HG02852 (cell line): Measurements from ENCODE around the gene HES5.

ENCODE experiments used
- ATAC-seq: cut with Tn5 transposase; IDR thresholded peaks from one replicate; pipeline ENCODE4 v1.9.1; 2021; ENCODE audit warnings: mild to moderate bottlenecking, moderate library complexity; ENCODE audit not compliant: unreplicated experiment

Gene HES5

DNA sequence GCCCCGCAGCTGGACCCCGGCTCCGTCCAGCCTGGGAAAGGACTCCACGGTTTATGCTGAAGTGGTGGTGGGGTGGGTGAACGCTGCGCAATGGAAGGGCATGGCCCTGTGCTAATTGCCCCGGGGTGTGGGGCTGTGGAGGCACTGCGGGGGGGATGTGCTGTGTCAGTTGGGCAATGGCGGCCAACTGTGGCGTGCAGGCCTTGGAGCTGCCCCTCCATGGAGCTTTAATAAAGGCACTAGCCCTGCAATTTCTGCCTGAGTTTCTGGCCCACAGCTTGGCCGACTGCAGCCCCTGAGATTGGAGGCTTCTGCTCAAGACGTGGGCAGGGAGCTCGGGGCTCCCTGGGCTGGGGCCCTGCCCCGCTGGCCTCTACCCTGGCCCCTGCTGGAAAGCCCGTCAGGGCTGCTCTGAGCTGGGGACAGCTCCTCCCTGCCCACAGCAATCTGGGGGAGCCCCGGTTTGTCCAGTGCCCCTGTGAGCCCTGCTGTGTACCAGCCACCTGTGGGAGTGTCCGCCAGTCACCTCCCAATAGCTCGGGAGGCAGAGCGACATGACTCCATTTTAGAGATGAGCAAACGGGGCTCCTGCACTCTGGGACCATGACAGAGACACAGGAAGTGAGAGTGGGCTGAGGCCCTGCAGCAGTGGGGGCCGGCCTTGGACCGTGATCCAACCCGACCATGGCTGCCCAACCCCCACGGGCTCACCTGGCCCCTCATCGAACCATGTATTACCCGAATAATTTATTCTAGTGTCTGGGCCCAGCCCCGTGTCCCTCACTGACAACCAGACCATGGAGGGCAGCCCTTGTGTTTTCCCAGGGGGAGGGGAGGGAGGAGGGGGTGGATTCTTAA is 17.4 kb upstream of the HES5 start:
- no peak for ATAC-seq

DNA sequence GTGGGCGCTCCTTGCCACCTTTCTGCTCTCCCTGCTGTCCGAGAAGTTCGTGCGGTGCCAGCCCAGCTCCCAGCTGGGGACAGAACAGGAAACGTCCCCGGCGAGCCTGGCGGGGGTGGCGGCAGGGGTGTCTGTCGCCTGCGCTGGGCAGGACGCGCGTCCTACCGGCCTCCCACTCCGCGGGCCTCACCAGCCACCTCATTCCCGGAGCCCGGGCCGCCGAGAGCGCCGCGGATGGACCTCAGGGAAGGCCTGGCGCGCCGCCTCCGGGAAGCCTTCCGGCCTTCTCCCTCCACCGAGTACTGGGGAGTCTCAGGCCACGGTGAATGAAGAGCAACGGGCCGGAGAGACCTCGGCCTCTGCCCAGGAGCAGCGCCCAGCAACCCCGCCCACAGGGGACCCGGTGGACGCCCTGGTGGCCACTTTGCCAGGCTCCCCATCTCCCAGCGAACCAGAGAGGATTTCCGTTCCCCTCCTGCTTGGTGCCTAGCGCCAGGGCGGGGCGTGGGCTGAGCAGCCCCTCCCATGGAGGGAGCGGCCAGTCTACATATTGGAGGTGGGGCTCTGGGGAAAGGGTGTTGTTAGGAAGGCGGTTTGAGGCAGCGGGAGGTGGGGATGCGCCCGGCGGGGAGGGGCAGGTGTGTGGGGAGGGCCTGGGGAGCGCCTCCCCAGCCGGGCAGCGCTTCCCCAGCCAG is 16.6 kb upstream of the HES5 start:
- ATAC-seq: peak; percentile 27

DNA sequence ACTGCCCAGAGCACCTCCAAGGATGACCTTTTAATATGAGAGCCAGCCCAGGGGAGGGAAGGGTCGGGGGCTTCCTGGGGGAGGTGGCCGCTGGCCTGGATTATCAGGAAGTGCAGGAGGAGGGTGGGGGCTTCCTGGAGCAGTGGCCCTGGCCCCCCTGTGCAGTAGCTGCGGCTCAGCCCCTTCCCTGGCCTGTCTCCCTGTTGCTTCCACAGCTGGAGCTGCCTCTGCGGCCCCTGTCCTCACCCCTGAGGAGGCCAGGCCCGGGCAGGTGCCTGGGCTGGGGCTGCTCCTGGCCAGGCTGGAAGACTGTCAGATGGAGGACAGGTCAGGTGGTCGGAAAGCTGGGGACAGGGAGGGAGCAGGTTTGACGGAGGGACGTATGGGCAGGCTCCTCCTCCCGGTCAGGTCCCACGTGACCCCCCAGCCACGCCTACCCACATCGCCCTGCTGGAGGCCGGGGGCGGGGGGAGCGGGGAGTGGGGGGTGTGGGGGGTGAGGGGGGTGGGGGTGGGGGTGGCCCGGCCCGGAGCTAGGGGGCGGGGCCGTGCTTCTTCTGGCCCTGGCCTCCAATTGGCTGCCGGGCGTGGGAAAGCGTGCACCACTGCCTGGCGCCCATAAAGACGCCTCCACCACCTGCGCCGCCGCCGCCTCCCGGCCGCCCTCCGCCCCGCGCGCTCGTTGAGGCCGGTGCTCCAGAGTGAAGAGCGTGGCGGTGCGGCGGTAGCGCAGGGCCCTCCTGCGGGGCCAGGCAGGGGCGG is 15.9 kb upstream of the HES5 start:
- ATAC-seq: peak; percentile 33

DNA sequence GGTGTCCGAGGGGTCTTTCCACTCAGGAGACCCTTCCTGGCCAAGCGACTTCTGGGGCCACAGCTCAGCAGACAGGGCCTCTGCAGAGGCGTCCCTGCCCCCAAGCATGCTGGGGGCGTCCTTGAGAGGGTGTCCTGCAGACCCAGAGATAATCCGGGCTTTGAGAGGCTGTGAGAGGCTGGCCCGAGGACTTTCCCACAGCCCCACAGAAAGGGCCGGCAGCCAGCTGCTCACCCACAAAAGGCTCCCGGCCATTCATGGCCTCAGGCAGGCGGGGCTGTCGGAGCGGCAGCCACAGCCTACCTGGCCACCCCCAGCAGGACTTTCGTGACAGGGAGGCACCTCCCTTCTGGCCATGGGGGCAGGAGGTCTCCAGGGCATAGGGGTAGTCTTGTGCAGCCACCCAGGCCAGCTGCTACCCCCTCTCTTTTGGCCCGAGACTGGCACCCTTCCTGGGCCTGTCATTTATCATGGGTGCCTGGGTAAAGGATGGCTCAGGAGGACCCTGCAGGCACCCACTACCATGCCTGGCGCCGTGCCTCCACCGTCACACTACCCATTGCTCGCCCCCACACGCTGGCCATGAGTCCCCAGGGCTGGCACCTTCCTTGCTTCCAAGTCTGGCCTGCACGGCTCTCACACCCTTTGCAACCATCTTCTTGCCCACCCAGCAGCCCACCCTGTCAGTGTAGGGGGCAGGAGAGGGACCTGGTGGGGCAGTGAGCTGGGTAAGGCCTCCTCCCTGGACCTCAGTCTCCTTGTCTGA is 15.0 kb upstream of the HES5 start:
- ATAC-seq: no peak

DNA sequence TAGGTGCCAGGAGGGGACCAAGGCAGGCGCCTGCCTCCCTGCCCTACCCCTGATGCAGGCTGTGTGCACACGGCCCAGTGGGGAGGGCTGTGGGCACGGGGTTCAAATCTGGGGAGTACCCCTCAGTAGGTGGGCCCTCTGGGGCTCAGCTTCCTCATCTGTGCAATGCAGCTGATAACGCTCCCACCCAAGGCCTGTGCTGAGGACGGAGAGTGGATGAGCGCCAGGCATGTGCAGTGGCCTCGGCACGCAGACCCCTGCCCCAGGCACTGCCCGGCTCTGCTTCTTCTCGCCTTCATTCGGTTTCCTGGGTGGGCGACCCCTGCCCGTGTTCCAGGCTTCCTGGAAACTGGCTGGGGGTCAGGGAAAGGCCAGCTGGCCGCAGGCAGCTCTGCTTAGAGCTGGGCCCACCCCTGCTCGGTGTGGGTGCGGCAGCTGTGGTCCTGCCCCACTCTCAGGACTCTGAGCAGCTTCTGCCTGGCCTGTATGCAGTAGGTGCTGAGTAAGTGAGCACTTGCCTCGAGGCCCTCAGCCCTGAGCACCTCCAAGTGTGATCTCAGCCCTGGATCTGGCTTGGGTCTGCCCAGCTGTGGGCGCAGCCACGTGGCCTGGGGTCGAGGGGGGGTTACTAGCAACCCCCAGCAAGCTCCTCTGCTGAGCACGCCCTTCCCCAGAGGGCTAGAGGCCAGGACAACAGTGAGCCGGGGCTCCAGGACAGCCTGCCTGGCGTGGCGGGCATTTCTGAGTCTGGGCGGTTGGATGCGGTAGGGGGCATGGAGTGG is 14.2 kb upstream of the HES5 start:
- ATAC-seq: no peak

DNA sequence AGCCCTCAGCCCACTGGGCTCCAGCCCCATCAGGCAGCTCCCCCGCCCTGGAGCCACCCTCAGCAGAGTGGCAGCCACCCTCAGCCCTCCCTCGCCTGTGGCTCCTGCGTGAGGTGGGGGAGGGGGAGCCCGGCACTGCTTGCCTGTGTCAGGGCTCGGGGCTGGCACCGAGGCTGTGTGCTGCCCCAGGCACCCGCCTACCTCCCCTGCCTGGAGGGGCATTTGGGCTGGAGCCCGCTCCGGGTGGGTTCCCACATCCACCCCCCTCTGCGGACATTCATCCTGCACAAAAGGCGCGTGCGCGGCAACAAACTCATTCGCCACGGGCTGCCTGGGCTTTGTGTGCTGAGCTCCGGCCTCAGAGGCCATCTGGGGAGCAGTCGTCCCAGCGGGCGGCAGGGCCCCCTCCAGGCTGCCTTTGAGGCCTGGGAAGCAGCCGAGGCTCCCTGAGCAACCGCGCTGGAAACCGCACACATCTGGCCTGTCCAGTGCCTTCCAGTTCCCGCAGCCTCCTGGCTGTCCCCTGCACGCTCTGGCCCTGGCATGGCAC is 13.6 kb upstream of the HES5 start:
- no peak for ATAC-seq

DNA sequence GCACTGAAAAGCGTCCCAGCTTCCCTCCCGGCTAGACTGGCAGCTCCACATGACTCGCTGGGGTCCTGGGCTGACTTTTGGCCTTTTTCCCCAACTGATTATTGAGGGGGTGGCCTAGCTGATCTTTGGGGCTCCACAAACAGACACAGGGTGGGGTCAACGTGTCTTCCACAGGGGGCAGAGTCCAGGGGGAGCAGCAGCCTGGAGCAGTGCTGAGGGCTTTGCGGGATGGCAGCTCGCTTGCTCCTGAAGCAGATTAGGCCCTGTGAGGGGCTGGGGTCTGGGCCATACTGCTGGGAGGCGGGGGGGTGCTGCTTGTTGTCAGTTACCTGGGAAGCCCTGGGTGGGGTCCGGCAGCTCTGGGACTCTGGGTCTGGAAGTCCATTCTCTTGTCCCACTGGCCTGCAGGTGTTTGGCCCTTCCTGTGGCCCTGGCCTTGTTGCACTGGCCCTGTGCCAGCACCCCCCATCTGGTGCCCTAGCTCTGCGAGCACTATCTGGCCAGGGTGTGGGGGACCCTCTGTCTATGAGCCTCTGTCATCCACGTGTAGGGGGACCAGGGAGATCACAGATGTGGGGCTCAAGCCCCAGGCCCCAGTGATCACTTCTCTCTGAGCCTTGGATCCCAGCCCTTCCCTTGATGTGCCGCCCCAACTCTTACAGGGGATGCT is 12.3 kb upstream of the HES5 start:
- ATAC-seq: no peak

DNA sequence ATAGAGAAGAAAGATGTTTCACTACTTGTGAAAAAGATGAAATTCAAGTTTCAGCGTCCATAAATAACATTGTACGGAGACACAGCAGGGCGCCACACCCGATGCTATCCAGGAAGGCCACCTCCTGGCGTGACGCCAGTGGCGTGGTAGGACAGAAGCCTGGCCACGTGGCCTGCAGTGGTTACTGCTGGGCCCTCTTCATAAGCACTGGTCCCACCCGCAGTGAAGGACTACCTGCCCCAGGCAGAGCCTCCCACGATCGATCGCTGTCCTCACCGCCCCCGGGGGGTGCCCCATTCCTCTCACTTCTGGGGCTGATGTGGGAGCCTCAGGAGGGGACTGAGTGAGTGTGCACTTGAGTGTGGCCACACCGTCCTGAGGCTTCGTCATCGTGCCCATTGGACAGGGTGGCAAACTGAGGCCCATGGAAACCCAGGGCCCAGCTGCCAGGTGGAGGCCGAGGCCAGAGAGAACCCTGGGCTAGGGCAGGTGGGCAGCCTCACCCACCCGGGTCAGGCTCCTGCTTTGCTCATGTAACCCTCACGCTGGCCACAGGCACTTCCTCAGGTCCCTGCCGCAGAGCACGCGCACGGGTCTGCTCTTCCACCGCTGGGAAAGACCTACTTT is 11.7 kb upstream of the HES5 start:
- no peak for ATAC-seq

DNA sequence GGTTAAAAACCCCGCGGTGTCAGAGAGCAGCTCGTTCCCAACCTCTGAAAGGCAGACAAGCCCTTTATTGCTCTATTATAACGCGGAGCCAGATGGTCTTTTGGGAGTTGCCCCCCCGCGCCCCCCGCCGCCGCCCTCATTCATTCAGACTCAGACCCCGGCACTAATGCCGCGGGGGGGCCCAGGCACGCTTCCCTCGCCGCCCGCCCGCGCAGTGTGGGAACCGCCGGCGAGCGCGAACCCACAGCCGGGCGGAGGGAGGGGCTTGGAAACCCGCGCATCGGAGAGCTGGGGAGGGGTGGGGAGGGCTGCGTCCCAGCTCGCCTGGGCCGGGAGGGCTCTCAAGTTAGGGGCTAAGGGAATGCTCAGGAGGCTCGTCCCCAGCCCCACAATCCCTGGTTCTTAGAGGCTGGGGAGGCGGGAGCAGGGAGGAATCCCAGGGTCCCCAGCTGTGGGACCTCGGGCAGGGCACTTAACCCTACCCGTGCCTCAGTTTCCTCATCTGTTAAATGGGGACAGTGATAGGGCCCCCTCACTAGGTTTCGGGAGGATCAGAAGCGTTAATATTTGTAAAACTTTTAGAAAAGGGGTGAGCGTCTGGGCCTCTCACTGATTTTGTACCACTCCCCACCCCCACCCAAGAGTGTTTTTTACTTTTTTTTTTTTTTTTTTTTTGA is 10.9 kb upstream of the HES5 start:
- ATAC-seq: no peak

DNA sequence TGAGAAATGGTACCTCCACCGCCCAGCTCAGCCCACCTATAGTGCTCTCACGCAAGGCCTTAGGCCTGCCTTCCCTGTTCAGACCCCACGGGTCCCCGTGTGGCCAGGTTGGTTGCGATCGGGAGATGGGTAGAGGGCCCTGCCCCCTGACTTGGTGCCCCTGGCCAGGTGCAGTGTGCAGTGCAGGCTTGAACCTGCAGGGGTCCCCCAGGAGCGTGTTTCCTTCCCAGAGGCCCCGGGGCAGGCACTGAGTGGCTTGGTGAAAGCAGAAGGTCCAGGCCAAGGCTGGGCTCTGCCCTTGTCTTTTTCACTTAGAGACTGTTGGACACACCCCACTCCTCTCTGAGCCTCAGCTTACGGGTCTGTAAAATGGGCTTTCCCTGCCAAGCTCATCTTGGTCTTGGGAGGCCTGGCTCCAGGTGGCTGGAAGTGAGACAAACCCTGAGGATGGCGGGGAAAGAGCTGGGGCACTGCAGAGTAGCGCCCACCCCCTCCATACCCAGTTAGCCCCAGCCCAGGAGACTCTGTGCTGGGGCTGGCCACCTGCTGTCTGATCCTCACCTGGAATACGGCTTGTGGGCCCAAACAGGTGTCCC is 9.3 kb upstream of the HES5 start:
- ATAC-seq: no peak

DNA sequence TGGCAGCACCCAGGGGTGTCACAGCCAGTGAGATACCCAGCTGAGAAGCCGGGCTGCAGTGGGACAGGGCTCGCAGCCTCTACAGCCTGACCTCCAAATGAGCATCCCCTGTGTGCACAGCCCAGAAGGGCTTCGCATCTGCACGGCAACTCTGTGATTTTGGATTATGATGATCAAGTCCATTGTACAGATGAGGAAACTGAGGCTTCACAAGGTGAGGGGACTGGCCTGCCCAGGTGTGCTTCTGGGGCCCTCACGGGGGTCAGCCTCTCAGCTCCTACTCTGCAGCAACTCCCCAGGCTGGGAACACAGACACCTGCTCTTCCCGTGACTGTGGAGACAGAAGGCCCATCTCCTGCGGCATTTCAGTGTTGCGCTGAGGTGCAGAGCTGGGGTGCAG is 8.8 kb upstream of the HES5 start:
- no peak for ATAC-seq

DNA sequence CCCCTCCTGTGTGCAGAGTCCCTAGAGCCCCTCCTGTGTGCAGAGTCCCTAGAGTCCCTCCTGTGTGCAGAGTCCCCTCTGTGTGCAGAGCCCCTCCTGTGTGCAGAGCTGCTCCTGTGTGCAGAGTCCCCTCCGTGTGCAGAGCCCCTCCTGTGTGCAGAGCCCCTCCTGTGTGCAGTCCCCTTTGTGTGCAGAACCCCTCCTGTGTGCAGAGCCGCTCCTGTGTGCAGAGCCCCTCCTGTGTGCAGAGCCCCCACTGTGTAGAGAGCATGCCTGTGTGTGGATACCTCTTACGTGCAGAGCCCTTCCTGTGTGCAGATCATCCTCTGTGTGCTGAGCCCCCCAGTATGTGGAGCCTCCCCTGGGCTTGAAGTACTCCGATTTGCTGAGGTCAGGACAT is 8.3 kb upstream of the HES5 start:
- ATAC-seq: no peak

DNA sequence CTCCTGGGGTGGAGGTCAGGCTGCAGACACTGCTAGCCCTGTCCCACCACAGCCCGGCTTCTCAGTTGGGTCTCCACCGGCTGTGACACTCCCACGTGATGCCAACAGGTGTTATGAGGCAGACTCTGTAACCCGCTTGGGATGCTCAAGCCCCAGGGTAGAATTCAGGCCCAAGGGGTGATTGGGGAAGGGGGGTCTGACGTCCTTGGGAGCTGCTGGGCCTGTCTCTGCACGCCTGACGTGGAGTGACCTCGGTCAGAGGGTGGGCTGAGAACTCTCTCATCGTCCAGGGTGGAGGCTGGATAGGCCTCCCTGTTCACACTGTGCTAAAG is 7.7 kb upstream of the HES5 start:
- ATAC-seq: no peak

DNA sequence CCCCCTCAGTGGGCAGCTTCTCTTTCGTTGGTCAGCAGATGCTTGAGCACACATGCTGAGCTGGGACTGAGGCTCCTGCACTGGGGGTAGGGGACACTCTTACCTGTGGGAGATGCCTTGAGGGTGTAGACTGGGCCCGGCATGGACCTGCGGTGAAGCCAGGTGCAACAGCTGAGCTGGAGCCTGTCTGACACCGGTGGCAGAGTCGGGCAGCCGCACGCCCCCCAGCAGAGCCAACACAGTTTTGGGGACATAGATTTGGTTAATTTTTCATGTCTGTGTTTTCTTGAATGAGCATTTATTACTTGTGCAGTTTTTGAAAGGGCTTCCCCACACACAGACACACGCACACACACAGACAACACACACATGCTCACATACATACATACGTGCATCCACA is 5.9 kb upstream of the HES5 start:
- ATAC-seq: no peak

DNA sequence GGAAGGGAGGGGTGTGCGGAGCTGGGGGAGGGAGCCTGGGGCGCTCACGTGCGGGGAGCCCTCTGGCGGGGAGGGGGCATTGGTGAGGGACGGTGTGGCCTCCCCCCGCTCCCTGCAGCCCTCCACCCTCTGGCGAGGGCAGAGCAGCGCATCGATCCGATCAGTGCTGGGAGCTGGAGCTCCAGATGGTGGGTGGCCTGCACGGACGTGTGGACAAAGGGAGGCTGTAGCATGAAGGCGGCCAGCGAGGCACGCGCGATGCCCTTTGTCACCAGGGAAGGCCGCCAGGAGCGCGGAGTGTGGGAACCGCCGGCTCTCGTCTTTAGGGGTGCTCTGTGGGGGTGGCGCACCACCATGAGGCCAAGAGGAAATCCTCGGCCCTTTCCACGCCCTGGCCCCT is 5.4 kb upstream of the HES5 start:
- ATAC-seq: no peak

DNA sequence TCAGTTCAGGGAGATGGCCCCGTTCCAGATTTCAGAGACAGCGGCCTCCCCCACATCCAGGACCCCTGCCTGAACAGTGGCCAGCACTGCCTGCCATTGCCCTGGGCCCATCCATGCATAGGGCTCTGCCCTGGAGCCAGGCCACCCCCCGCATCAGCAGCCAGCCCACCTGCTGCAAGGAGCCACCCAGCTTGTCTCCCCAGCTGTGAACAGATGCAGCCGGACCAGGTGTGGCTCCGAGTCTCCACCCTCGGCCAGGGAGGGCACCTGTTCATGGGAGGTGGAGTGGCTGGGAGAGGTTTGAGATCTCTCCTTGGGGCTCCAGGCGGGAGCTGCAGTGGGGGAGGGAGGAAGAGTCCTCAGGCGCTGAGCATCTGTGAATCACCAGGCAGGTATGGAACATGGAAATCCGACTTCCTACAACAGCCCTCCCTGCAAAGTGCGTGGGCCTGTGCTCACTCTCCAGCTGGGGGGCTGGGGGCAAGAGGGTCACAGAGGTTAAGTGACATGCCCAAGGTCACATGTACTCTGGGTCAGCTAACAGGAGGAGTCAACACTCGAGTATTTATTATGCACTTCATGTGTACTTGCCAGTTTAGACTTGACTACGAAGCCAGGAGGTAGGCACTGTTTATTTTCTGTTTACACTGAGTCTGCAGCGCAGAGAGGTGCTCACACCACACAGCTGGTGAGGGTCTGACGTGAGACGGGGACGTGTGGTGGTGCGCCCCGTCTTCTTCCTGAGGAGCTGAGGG is 4.8 kb upstream of the HES5 start:
- no peak for ATAC-seq

DNA sequence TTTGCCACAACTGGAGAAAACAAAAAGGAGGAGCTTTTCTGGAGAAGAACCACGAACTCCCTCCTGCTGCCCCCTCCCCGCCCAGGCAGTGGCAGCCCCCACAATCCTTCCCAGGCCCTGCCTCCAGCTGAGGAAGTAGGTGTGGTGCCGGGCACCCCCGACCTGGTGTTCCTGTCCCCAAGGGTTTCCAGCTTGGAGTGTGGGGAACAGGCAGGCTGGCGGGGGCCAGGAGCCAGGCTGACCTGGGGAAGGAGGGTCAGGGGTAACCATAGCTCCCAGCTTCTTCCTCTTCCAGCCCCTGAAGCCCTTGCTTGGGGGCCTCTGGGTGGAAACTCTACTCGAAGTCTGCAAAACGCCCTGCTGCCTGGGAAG is 4.2 kb upstream of the HES5 start:
- ATAC-seq: no peak

DNA sequence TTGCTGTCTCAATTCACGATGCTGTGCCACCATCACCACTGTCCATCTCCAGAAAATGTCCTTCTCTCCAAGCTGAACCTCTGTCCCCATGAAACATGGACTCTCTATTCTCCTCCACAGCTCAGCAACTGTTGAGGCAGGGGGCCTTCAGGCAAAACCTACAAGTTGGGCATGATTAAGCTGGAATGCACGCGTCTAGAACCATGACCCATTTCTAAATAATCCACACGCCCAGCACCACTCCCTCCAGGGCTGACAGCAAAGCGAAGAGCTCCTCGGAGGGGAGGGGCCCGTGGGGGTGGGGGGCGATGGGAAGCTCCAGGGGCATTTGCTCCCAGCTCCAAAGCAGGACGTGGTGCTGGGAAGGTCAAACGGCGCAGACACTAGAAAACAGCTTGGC is 3.3 kb upstream of the HES5 start:
- no peak for ATAC-seq
